Adipocyte (in vitro differentiated cells): ENCODE measurements around the gene ZNF622.
"Not testable (repeated sequence)": the region's sequence is repeated elsewhere in the genome, so short reads cannot be mapped to it uniquely, and the experiment has no call there.

Source experiments
- DNase-seq: peaks from one replicate; pipeline ENCODE4 v3.0.0-alpha.2; 2015; ENCODE audit warnings: low read depth
- H3K27me3 ChIP-seq: replicated peaks from 2 replicates; pipeline ENCODE4 v1.7.0; 2013; ENCODE audit warnings: mild to moderate bottlenecking, low read length, moderate library complexity; ENCODE audit not compliant: control insufficient read depth, insufficient read depth
- H3K36me3 ChIP-seq: 2 replicates; pipeline ENCODE4 v1.7.0; 2013; ENCODE audit warnings: low read length, mild to moderate bottlenecking, moderate library complexity; ENCODE audit not compliant: control insufficient read depth, insufficient read depth, severe bottlenecking
- H3K4me1 ChIP-seq: 2 replicates; pipeline ENCODE4 v1.7.0; 2013; ENCODE audit warnings: mild to moderate bottlenecking, low read length, moderate library complexity; ENCODE audit not compliant: control insufficient read depth, insufficient read depth
- H3K4me3 ChIP-seq: 2 replicates; pipeline ENCODE4 v1.7.0; 2013; ENCODE audit warnings: mild to moderate bottlenecking, low read length, moderate library complexity
- H3K9ac ChIP-seq: 2 replicates; pipeline ENCODE4 v1.7.0; 2013; ENCODE audit warnings: mild to moderate bottlenecking, low read length, moderate library complexity
- H3K9me3 ChIP-seq: 2 replicates; pipeline ENCODE4 v1.7.0; 2013; ENCODE audit warnings: mild to moderate bottlenecking, low read length, moderate library complexity; ENCODE audit not compliant: control insufficient read depth

Gene ZNF622

GRCh38 chr5:16456103-16456832 lies 9.3 kb downstream of the ZNF622 start:
- H3K4me3 ChIP-seq, result peak overlapping the region; percentile 27
- peaks cover 62% of the 10 kb centered on the region for H3K4me1 ChIP-seq
- no peaks in the 10 kb centered on the region for H3K9me3 ChIP-seq
- DNase-seq, result peak; percentile 82
- H3K9ac ChIP-seq, result peak overlapping the region; percentile 35
- H3K36me3 ChIP-seq, result peaks cover 89% of the 10 kb centered on the region
- no peaks in the 10 kb centered on the region for H3K27me3 ChIP-seq

DNA sequence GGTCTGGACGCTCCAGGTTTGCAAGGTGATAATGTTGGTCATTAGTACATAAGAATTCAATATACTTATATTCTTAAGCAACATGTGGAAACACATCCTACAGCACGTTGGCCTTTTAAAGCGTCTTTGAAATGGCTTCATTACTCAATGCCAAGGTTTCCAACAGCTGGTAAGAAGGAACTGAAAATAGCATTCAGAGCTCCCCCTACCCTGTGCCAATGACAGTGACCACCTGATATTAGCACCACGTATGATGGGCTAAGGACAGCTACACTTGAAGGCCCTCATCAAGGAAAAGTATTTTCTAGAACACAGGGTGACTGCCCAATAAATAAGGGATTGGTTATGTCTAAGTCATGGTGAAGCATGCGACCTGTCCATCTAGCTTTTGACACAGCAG lies 9.9 kb downstream of the ZNF622 start:
- Histone ChIP-seq H3K27me3 (no peaks in the 10 kb centered on the region), H3K9me3 (no peaks in the 10 kb centered on the region), H3K36me3 (peaks cover 89% of the 10 kb centered on the region), H3K4me3 (peak overlapping the region; percentile 27), H3K9ac (peak overlapping the region; percentile 35), H3K4me1 (peaks cover 56% of the 10 kb centered on the region)
- DNase-seq, result no peak

- peaks cover 48% of the 10 kb centered on the region for H3K4me1 ChIP-seq
- H3K9ac ChIP-seq, result no peak overlapping the region
- no peak for DNase-seq
- no peak overlapping the region for H3K4me3 ChIP-seq
- H3K9me3 ChIP-seq, result no peaks in the 10 kb centered on the region
- H3K27me3 ChIP-seq, result no peaks in the 10 kb centered on the region
- peaks cover 90% of the 10 kb centered on the region for H3K36me3 ChIP-seq
Measured at GRCh38 chr5:16454686-16455085, 10.9 kb downstream of the ZNF622 start.

DNA sequence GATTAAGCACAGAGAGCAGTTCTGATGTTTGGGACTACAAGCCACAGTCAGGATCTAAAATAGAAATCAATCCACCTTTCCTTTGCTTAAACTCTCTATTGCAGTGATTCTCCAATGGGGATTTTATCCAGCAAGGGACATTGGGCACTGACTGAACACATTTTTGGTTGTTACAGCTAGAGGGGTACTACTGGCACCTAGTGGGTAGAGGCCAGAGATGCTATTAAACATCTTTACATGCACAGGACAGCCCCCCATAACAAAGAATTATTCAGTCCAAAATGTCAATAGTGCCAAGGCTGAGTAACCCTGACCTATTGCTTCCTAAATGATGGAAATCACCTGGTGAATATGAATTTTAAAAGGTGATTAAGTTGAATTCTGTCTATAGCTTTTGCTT lies 12.0 kb downstream of the ZNF622 start:
- Histone ChIP-seq H3K27me3 (no peaks in the 10 kb centered on the region), H3K9ac (no peak overlapping the region), H3K4me3 (no peak overlapping the region), H3K9me3 (no peaks in the 10 kb centered on the region), H3K4me1 (peaks cover 40% of the 10 kb centered on the region), H3K36me3 (peaks cover 90% of the 10 kb centered on the region)
- DNase-seq, result no peak

DNA sequence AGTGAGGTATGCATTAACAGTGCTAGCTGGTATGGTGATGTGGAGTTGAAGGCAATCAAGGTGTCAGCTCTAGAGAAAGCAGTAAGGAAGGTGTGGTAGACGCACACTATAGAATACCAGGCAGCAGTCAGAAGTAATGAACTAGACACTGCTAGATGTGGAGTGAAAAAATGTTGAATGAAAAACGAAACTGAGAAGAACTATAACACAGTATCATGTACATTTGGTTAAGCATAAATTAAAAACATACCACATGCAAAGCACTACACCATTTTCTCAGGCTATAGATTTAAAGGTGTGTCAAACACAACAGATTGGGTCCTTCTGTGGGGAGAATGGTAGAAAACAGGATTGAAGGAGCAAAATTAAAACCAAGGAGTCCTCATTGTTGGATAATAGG lies 15.4 kb downstream of the ZNF622 start:
- Histone ChIP-seq H3K9me3 (no peaks in the 10 kb centered on the region), H3K27me3 (no peaks in the 10 kb centered on the region), H3K4me3 (no peak overlapping the region), H3K36me3 (peaks cover 83% of the 10 kb centered on the region), H3K4me1 (peaks cover 8% of the 10 kb centered on the region), H3K9ac (no peak overlapping the region)
- no peak for DNase-seq

DNA sequence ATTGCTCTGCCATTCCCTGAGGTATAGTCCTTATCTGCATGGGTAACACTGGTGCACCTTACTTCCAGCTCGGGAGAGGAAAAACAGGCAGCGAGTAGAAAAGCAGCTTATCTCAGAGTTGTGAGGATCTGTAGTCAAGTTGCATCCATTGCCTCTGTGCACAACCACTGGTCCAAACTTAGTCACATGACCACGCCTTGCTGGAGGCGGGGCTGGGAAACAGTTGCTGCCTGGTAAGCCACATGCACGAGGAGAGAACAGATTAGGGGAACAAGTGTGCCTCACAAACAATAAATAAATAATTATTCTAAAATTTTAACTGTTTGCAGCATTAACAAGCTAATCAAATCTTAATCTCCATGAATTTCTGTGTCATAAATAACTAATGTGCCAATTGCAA lies 18.6 kb downstream of the ZNF622 start:
- no peaks in the 10 kb centered on the region for H3K4me1 ChIP-seq
- H3K27me3 ChIP-seq, result no peaks in the 10 kb centered on the region
- no peak for DNase-seq
- H3K4me3 ChIP-seq, result no peak overlapping the region
- peaks cover 59% of the 10 kb centered on the region for H3K36me3 ChIP-seq
- H3K9me3 ChIP-seq, result no peaks in the 10 kb centered on the region
- H3K9ac ChIP-seq, result no peak overlapping the region

DNA sequence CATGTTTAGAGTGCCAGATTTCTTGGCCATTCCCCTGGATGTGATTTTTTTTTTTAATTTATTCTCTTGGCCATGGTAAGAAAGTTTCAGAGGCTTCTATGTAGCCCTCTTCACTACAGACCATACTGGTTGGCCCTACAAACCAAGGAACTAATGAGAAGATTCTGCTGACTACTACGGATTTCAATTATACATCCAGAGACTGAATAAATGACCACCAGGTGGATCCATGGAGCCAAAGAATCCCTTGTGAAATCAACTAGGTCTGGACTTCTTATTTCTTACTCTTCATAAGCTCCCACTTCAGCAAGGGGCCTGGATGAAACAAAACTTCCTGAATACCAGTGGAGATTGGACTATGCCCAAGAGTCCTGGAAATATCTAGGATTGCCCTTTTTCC lies 27.6 kb downstream of the ZNF622 start:
- H3K36me3 ChIP-seq, result no peaks in the 10 kb centered on the region
- peak; percentile 13 for DNase-seq
- H3K4me1 ChIP-seq, result no peaks in the 10 kb centered on the region
- no peak overlapping the region for H3K4me3 ChIP-seq
- H3K27me3 ChIP-seq, result peaks cover 9% of the 10 kb centered on the region
- no peak overlapping the region for H3K9ac ChIP-seq
- no peaks in the 10 kb centered on the region for H3K9me3 ChIP-seq

DNA sequence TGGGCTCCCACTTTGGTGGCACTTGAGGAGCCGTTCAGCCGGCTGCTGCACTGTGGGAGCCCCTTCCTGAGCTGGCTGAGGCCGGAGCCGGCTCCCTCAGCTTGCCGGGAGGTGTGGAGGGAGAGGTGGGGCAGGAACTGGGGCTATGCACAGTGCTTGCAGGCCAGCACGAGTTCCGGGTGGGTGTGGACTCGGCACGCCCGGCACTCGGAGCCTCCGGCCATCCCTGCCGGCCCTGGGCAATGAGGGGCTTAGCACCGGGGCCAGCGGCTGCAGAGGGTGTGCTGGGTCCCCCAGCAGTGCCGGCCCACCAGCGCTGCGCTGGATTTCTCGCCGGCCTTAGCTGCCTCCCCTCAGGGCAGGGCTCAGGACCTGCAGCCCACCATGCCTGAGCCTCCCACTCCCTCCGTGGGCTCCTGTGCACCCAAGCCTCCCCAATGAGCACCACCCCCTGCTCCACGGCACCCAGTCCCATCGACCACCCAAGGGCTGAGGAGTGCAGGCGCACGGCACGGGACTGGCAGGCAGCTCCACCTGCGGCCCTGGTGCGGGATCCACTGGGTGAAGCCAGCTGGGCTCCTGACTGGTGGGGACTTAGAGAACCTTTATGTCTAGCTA lies 29.4 kb downstream of the ZNF622 start:
- DNase-seq, H3K27me3 ChIP-seq, H3K4me3 ChIP-seq, H3K36me3 ChIP-seq, H3K4me1 ChIP-seq, H3K9ac ChIP-seq, H3K9me3 ChIP-seq: not testable (repeated sequence)

GRCh38 chr5:16431490-16431889 lies 34.1 kb downstream of the ZNF622 start:
- Histone ChIP-seq H3K36me3 (no peaks in the 10 kb centered on the region), H3K9ac (no peak overlapping the region), H3K9me3 (no peaks in the 10 kb centered on the region), H3K4me1 (no peaks in the 10 kb centered on the region), H3K27me3 (peaks cover 30% of the 10 kb centered on the region), H3K4me3 (no peak overlapping the region)
- DNase-seq, result no peak

DNA sequence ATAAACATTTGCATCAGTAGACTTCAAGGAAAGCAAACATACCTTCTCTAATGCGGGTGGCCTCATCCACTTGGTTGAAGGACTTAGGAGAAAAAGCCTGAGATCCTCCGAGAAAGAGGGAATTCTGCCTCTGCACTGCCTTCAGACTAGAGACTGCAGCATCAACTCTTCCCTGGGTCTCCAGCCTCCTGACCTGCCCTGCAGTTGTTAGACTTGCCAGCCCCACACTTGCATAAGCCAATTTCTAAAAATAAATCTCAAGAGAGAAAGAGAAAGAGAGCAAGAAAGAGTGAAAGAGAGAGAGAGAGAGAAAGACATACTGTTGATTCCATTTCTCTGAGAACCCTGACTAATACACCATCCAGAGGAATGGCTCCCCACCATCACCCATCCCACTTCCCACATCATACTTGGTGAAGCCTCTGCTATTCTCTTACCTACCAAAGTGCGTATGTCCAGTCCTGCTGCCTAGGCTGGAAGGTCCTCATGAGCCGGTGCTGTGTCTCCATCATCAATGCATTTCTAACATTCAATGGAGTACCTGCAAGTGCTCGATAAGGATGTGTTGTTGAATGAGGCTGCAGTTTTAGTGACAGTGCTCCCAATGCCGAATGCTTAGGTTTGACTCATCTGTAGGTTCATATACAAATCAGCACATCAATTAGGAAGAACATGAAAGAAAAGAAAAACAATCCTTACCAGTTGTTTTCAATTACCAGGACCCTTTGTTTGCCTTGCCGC lies 35.1 kb downstream of the ZNF622 start:
- H3K4me1 ChIP-seq, result no peaks in the 10 kb centered on the region
- H3K9me3 ChIP-seq, result no peaks in the 10 kb centered on the region
- no peaks in the 10 kb centered on the region for H3K36me3 ChIP-seq
- H3K9ac ChIP-seq, result no peak overlapping the region
- H3K27me3 ChIP-seq, result peaks cover 30% of the 10 kb centered on the region
- no peak for DNase-seq
- H3K4me3 ChIP-seq, result no peak overlapping the region

DNA sequence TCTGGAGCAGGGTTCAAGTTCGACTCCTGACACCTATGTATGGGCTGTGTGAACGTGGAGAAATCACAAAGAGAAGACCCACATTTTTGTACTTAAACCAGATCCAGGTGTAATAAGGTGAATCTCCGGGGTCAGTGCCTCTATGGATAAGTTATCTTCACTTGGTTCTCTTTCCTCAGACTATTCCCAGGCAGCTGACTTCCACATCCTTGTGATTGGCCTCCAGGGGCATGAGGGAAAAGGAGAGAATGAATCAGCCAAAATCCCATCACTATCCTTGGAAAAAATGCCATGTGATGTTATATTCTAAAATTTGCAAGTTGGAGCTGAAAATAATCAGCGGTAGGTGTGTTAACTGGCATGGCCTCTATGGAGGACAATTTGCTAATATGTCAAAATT lies 37.2 kb downstream of the ZNF622 start:
- H3K9me3 ChIP-seq, result no peaks in the 10 kb centered on the region
- peaks cover 21% of the 10 kb centered on the region for H3K27me3 ChIP-seq
- no peaks in the 10 kb centered on the region for H3K4me1 ChIP-seq
- H3K36me3 ChIP-seq, result no peaks in the 10 kb centered on the region
- no peak for DNase-seq
- no peak overlapping the region for H3K9ac ChIP-seq
- no peak overlapping the region for H3K4me3 ChIP-seq
